SJCRH30 (cell line): ENCODE measurements around the gene DMBX1. TPM values are rescaled to one million over a fixed set of nuclear protein-coding genes. Genes with fewer than 3 reads are reported as not detected.

Experiments used
- DNase-seq, 2 experiments: peaks; one replicate each; pipeline ENCODE4 v3.0.0-alpha.2; 2015 to 2020
- H3K27ac ChIP-seq: fragments of 250-450 bp; sonication (Bioruptor Pico); 2 replicates; pipeline ENCODE4 v1.5.1; 2020; ENCODE audit warnings: mild to moderate bottlenecking, moderate library complexity
- H3K27me3 ChIP-seq: fragments of 250-450 bp; sonication (Bioruptor Pico); 2 replicates; pipeline ENCODE4 v1.5.1; 2020; ENCODE audit warnings: mild to moderate bottlenecking, moderate library complexity
- H3K36me3 ChIP-seq: fragments of 250-450 bp; sonication (Bioruptor Pico); 2 replicates; pipeline ENCODE4 v1.5.1; 2020; ENCODE audit warnings: mild to moderate bottlenecking, moderate library complexity
- H3K4me1 ChIP-seq: fragments of 250-450 bp; sonication (Bioruptor Pico); 2 replicates; pipeline ENCODE4 v1.5.1; 2020; ENCODE audit warnings: mild to moderate bottlenecking, moderate library complexity
- H3K4me3 ChIP-seq: fragments of 250-450 bp; sonication (Bioruptor Pico); 2 replicates; pipeline ENCODE4 v1.5.1; 2020; ENCODE audit warnings: mild to moderate bottlenecking, moderate library complexity
- H3K9me3 ChIP-seq: fragments of 250-450 bp; sonication (Bioruptor Pico); replicated peaks from 2 replicates; pipeline ENCODE4 v1.5.1; 2020; ENCODE audit warnings: mild to moderate bottlenecking, moderate library complexity
- total RNA-seq: library from RNA; depleted of rRNA; stranded (reverse); fragments of >200 nt; shearing (Covaris generic); gene quantifications from 2 replicates; pipeline ENCODE4 v1.2.3, GENCODE V29; 2014

Gene DMBX1
- total RNA-seq, 1 experiment from 2014 or later: not detected

DNA sequence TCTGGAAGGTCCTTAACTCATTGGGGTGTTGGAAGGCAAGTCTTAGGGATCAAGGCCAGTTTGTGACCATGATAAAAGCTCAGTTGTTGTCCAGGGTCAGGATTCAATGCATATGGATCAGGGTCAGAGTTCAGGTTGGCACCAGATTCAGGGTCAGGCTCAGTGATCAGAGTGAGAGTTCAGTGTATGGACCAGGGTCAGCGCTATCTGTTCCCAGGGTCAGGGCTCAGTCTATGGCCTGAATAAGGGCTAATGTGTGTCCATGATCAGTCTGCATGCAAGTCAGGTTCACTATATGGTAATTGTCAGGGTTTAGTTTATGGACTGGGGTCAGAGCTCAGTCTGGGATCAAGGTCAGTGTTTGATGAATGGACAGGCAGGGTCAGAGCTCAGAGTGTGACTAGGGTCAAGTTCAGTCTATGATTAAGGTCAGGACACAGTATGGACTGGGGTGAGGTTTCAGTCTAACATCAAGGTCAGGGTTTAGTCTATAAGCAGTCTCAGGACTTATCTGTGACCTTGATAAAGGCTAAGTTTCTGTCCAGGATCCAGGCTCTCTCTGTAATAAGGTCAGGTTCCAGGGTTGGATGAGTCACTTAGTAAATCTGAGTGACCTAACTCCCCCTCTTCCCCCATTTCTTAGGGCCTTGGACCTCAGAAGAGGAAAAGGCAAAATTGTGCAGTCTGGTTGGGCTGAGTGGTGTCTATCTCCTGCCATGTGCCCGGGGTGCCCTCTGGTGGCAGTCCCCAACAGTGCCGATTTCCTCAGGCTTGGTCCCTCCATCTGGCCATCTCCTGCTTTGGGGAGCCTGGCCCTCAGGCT, 38.0 kb downstream of the DMBX1 start:
- Histone ChIP-seq H3K27ac (no peak overlapping the region), H3K4me1 (peaks cover 24% of the 10 kb centered on the region), H3K4me3 (no peak overlapping the region), H3K36me3 (no peaks in the 10 kb centered on the region), H3K9me3 (no peaks in the 10 kb centered on the region), H3K27me3 (peaks cover 57% of the 10 kb centered on the region)
- DNase-seq: peak; percentile 79 to 89

DNA sequence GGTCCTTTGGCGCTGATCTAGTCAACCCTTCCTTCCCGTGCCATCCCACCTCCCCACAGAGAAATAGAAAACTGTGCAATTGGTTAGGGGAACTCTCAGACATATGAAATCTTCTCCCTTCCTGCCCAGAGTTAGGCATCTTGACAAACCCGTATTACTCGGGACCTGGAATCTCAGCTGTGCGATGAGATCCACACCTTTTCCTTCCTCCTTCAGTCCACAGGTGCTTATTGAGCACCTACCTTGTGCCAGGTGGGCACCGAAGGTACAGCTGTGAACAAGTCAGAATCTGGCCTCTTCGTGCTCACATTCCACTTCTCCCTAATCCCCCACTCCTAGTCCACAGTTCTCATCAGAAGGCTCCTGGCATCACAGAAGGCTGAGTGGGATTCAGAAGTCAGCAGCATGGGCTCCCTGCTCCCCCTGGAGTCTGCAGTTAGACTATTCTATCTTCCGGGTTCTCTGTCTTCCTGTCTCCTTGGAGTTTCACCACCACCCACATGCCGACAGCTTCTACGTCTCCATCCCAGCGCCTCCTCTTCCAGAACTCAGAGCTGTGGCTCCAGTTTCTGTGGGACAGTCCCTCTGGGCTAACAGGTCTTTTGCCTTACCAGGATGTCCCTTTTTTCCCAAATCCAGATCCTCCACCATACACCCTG, 38.8 kb downstream of the DMBX1 start:
- DNase-seq: peak in 1 of 2 experiments; percentile 42
- Histone ChIP-seq H3K27me3 (peaks cover 51% of the 10 kb centered on the region), H3K27ac (no peak overlapping the region), H3K9me3 (no peaks in the 10 kb centered on the region), H3K4me1 (peaks cover 22% of the 10 kb centered on the region), H3K36me3 (no peaks in the 10 kb centered on the region), H3K4me3 (no peak overlapping the region)

DNA sequence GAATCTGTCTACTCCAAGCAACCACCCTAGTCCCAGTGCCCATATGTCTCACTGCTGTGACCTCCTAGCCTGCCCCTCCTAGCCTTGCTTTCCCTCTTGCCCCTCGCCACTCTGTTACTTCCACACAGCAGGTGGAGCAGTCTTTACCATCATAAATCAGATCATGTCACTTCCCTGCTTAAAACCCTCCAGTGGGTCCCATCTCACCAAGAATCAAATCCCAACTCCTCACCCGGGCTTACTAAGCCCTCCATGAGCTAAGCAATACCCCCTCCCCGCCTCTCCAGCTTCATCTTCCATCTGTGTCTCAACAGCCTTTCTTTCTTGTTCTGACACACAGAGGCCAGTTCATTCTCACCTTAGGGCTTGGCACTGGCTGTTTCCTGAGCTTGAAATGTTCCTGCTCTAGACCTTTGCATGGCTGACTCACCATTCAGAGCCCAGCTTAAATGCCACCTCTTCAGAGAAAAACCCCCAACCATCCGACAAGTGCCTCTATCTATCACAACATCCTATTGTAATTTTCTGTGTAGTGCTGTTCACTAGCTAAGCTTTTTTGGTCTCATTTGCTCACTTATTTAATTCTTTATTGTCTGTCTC, 39.5 kb downstream of the DMBX1 start:
- no peak overlapping the region for H3K27ac ChIP-seq
- no peak for DNase-seq
- peaks cover 22% of the 10 kb centered on the region for H3K4me1 ChIP-seq
- no peak overlapping the region for H3K4me3 ChIP-seq
- peaks cover 51% of the 10 kb centered on the region for H3K27me3 ChIP-seq
- H3K36me3 ChIP-seq: no peaks in the 10 kb centered on the region
- no peaks in the 10 kb centered on the region for H3K9me3 ChIP-seq

DNA sequence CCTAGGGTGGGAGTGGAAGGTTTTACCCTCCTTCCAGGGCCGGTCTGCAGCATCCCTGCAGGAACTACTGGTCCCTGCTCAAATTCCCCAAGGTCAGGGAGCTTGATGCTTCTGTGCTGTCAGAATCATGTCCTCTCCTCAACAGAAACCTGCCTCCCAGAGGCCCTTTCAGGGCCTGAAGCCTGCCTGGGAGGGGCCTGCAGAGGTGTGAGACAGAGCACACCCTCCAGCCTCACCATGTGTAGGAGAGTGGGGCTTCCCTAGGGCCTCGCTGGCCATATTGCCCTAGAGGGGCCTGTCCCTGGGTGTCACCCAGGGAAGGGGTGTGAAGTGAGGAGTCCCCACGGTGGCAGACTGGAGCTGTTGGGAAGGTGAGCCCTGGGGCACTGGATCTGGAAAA, 40.7 kb downstream of the DMBX1 start:
- Histone ChIP-seq H3K36me3 (no peaks in the 10 kb centered on the region), H3K27ac (no peak overlapping the region), H3K4me3 (no peak overlapping the region), H3K4me1 (peaks cover 12% of the 10 kb centered on the region), H3K27me3 (peaks cover 47% of the 10 kb centered on the region), H3K9me3 (no peaks in the 10 kb centered on the region)
- DNase-seq: no peak

DNA sequence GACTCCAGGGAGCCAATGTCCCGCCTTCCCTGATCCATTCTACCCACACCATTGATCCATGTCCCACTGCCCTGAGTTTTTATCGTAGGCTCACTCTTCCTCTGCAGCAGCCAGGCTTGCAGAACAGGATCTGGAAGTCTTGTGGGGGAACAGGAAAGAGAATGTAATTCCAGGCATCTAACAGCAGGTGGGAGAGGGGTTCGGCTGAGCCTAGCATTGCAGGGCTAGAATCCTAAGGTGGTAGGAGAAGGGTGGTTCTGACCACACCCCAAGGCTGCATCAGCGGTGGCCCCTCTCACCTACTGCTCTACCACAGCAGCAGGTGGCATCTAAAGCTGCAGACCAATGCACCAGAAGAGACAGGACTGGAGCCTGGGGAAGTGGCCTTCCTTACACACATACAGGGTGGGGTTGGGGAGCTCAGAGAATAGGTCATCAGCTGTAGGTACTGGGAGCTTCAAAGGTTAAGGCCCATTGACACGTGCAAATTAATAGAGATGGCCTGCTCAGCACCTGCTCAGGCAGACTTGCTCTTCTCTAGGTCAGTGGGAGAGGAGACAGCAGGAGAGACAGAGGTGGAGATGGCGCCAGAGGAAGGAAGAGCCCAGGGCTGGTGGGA, 41.3 kb downstream of the DMBX1 start:
- Histone ChIP-seq H3K36me3 (no peaks in the 10 kb centered on the region), H3K27ac (no peak overlapping the region)
- no peak for DNase-seq

DNA sequence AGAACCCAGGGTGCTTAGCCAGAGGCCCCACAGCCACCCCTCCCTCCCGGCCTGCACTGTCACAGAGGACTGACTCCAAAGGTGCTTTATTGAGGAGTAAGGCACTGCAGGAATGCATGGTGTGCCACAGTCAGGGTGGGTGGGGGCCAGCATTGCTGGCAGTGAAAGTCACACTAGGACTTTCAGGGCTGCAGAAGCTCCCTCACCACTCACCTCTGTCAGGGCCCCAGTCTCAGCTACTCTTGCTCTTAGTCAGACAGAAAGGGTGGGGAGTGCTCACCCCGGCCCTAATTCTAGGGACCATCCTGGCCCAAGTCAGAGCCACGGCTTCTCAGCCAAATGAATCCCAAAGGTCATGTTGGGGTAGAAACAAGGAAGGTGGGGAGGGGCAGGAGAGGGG, 42.5 kb downstream of the DMBX1 start:
- peaks cover 32% of the 10 kb centered on the region for H3K27me3 ChIP-seq
- DNase-seq: no peak
- H3K4me3 ChIP-seq: no peak overlapping the region
- peaks cover 7% of the 10 kb centered on the region; the same call in 1 of the 2 replicates for H3K9me3 ChIP-seq
- no peaks in the 10 kb centered on the region for H3K36me3 ChIP-seq
- no peak overlapping the region for H3K27ac ChIP-seq
- no peaks in the 10 kb centered on the region; the same call in 1 of the 2 replicates for H3K4me1 ChIP-seq

More for the DNA sequence above, 41.3 kb downstream of the DMBX1 start:
- H3K4me1 ChIP-seq: peaks cover 6% of the 10 kb centered on the region
- H3K27me3 ChIP-seq: peaks cover 41% of the 10 kb centered on the region
- no peaks in the 10 kb centered on the region for H3K9me3 ChIP-seq
- no peak overlapping the region for H3K4me3 ChIP-seq

DNA sequence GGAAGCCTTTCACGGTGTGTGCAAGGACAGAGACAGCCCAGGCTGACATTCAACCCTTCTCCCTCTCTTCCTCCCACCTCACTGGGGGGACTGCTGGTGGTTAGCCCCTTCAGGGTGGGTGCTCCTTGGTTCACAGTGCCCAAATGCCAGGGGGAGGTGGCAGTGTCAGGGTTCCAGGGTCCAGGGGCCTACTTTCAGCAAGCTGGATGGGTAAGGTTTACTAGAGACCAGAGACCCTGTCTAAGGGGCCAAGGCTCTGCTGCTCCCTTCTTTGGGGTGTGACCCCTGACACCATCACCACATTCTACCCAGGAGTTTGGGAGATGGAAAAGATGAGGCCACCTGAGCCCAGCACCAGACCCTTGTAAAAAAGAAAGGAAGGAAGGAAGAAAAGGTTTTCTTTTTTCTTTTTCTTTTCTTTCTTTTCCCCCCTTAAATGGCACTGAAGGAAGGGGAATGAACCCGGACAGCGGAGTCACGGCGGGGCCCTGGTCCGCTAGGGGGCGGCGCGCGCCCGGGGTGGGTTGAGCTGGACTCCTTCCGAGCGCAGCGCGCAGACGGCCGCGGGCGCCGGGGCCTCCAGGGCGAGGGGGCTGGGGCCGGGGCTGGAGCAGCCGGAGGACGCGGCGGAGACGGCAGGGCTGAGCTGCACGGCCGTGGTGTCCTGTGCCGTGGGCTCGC, 43.0 kb downstream of the DMBX1 start:
- H3K9me3 ChIP-seq: peaks cover 8% of the 10 kb centered on the region; the same call in 1 of the 2 replicates
- peaks cover 29% of the 10 kb centered on the region for H3K27me3 ChIP-seq
- no peak overlapping the region for H3K4me3 ChIP-seq
- DNase-seq: peak in 1 of 2 experiments; percentile 39
- H3K27ac ChIP-seq: no peak overlapping the region
- H3K36me3 ChIP-seq: no peaks in the 10 kb centered on the region
- no peaks in the 10 kb centered on the region for H3K4me1 ChIP-seq

DNA sequence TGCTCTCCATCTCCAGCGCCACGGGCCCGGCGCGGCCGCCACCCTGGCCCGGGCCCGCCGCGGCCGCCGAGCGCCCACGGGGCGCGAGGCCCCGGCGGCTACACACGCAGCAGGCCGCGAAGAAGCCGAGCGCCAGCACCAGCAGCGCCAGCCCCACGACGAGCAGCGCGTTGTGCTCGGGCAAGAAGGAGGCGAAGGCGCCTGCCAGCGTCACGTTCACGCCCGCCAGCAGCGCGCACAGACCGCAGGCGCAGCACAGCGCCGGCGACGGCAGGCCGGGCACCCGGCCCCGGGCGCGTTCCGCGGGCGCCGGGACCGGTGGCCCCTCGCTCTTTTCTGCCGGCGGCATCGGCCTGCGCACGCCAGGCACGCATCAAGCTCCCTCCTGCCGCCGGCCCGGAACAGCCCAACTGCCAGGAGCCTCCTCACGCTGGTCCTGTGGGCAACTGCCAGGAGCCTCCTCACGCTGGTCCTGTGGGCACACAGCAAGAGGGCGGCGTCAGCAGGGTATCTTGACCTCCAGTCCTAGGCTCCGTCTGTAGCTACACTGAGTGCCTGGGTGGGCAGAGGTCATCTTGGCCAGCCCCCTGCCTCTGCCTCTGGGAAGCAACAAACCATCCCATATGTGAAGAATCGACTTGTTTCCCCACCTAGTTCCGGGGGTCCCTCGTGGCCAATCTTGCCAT, 43.7 kb downstream of the DMBX1 start:
- DNase-seq: no peak
- peaks cover 27% of the 10 kb centered on the region for H3K27me3 ChIP-seq
- H3K4me1 ChIP-seq: no peaks in the 10 kb centered on the region
- no peak overlapping the region for H3K4me3 ChIP-seq
- peaks cover 8% of the 10 kb centered on the region; the same call in 1 of the 2 replicates for H3K9me3 ChIP-seq
- no peaks in the 10 kb centered on the region for H3K36me3 ChIP-seq
- no peak overlapping the region for H3K27ac ChIP-seq

DNA sequence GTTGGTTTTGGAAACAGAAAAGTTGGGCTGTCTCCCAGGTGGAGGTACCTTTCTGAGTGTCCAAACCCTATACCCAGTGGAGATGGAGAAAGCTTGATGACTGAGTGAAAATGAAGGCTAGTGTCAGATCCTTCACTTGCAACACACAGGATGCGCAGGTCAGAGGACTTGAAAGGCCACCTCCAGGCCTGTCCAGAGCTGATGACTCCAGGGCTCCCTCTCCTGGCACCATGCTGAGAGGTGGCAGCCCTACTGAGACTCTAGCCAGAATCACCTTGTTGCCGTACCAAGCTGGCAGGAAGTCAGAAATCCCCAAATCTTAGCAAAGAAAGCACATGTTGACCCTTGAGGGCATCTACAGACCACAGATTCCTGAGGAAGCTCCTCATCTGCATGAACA, 45.4 kb downstream of the DMBX1 start:
- Histone ChIP-seq H3K4me3 (no peak overlapping the region), H3K9me3 (peaks cover 8% of the 10 kb centered on the region; the same call in 1 of the 2 replicates), H3K36me3 (no peaks in the 10 kb centered on the region), H3K4me1 (no peaks in the 10 kb centered on the region), H3K27me3 (peaks cover 15% of the 10 kb centered on the region), H3K27ac (no peak overlapping the region)
- DNase-seq: peak; percentile 32 to 46

DNA sequence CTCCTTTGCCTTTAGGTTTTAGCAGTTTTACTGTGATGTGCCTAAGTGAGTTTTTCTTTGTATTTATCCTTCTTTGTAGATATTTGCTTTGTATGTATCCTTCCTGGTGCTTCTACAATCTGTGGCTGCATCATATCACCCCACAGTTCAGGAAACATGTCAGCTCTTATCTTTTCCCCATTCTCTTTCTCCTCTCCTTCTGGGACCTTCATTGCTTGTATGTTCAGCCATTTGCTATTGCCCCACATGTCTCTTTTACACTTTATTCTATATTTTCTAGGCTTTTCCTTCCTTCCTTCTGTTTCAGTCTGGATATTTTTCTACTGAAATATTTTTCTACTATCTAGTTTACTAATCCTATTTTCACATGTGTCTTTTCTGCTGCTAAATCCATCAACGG, 46.9 kb downstream of the DMBX1 start:
- no peak overlapping the region for H3K4me3 ChIP-seq
- H3K27ac ChIP-seq: no peak overlapping the region
- DNase-seq: no peak
- no peaks in the 10 kb centered on the region for H3K36me3 ChIP-seq
- peaks cover 8% of the 10 kb centered on the region; the same call in 1 of the 2 replicates for H3K9me3 ChIP-seq
- no peaks in the 10 kb centered on the region for H3K4me1 ChIP-seq
- H3K27me3 ChIP-seq: peaks cover 5% of the 10 kb centered on the region; the same call in 1 of the 2 replicates

DNA sequence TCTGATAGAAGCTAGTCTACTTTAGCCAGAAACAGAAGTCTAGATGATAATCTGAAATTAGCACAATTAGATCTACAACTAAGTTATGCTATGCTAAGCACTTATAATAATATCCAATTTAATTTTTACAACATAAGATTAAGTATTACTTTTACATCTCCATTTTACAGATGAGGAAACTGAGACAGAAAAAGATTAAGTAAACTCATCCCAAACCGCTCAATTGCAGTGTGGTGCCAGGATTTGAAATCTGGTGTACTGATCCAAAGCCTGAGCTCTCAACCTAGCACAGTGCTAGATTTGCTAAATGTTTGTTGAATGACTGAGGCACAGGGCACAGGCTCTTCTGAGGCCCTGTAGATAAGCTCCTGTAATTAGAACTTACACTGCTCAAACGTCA, 48.0 kb downstream of the DMBX1 start:
- no peak for DNase-seq
- Histone ChIP-seq H3K4me1 (no peaks in the 10 kb centered on the region), H3K36me3 (no peaks in the 10 kb centered on the region), H3K27ac (no peak overlapping the region), H3K9me3 (peaks cover 8% of the 10 kb centered on the region; the same call in 1 of the 2 replicates), H3K4me3 (no peak overlapping the region), H3K27me3 (peaks cover 9% of the 10 kb centered on the region; the same call in 1 of the 2 replicates)

DNA sequence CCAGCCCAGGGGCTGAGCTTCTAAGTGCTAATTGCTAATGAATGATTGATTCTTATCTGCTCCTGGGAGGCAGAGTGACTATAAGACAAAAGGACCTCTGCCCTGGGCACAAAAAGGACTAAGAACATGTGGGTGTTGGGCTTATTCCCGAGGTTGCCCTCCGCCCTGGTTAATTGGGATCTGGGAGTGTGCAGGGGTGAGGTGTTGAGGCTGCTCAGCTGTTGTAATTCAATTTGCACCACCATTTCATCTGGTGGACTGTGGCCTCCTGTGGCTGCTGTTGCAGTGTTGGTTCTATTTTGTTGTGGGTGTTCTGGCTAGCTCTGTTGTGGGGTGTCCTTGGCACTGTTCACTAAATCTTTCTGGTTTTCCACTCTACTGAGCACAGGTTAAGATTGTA, 48.5 kb downstream of the DMBX1 start:
- Histone ChIP-seq H3K27me3 (0 out of 2 replicates have a peak, but pooled peaks cover 9% of the 10 kb centered on the region), H3K4me3 (no peak overlapping the region), H3K27ac (no peak overlapping the region), H3K9me3 (peaks cover 8% of the 10 kb centered on the region; the same call in 1 of the 2 replicates), H3K36me3 (no peaks in the 10 kb centered on the region), H3K4me1 (no peaks in the 10 kb centered on the region)
- DNase-seq: no peak
